NB4 (cell line): ENCODE measurements around the gene POLR2E.

ENCODE experiments used
- MYC ChIP-seq: IDR thresholded peaks from 2 replicates; pipeline ENCODE4 v1.6.1; 2011; ENCODE audit warnings: low read depth, low read length
- POLR2A ChIP-seq: IDR thresholded peaks from 2 replicates; pipeline ENCODE4 v1.6.1; 2011; ENCODE audit warnings: mild to moderate bottlenecking; ENCODE audit not compliant: insufficient read length; ENCODE audit errors: extremely low read depth
- TF ChIP-seq, protein P1 (sequence below): IDR thresholded peaks from one replicate; pipeline ENCODE4 v1.5.1; 2012; ENCODE audit warnings: low read depth, low read length
- TF ChIP-seq, protein P2 (sequence below): IDR thresholded peaks from 2 replicates; pipeline ENCODE4 v1.6.1; 2011; ENCODE audit warnings: low read depth, low read length

DNA sequence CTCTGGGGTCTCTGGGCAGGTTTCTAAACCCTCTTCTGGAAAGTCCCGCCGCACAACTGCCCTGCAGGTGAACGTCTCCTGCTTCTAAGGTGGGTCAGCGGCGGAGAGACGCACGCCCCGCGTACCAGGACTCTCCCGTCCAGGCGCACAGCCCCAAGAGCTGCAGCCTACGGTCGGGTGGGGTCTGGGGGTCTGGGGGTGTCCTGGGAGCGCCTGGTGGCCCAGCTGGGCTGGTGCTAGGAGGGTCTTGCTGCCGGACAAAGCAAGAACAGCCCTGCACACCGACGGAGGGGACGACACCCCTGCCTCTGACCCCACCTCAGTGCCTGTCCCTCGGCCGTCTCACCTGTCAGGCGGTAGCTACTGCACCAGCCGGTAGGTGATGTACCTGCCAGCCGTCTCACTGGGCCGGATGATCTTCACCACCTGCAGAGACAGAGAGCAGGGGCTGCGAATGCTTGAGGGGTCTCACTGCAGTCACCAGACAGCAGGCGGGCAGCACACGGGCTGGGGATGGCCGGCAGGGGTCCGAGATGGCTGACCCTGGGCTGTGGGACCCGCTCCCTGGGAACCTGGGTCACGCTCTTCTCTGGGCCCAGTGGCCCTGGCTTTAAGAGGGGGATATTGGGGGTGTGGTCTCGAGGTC lies 5.9 kb downstream of the POLR2E start:
- TF ChIP-seq, protein P1, sequence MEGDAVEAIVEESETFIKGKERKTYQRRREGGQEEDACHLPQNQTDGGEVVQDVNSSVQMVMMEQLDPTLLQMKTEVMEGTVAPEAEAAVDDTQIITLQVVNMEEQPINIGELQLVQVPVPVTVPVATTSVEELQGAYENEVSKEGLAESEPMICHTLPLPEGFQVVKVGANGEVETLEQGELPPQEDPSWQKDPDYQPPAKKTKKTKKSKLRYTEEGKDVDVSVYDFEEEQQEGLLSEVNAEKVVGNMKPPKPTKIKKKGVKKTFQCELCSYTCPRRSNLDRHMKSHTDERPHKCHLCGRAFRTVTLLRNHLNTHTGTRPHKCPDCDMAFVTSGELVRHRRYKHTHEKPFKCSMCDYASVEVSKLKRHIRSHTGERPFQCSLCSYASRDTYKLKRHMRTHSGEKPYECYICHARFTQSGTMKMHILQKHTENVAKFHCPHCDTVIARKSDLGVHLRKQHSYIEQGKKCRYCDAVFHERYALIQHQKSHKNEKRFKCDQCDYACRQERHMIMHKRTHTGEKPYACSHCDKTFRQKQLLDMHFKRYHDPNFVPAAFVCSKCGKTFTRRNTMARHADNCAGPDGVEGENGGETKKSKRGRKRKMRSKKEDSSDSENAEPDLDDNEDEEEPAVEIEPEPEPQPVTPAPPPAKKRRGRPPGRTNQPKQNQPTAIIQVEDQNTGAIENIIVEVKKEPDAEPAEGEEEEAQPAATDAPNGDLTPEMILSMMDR: no peak
- TF ChIP-seq, protein P2, sequence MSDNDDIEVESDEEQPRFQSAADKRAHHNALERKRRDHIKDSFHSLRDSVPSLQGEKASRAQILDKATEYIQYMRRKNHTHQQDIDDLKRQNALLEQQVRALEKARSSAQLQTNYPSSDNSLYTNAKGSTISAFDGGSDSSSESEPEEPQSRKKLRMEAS: no peak
- TF ChIP-seq POLR2A: no peak
- TF ChIP-seq MYC: no peak
